Activated T-helper 1 cell treated with Interleukin-2 at 50 U/mL for 16 hours (primary cell): ENCODE data around the gene ABITRAM.
"Not testable (repeated sequence)": the region's sequence is repeated elsewhere in the genome, so short reads cannot be mapped to it uniquely, and the experiment has no call there.

ENCODE experiments used
- DNase-seq: peaks from one replicate; pipeline ENCODE4 v3.0.0-alpha.2; 2020; ENCODE audit warnings: low read depth

ABITRAM gene

GRCh38 chr9:108928386-108928785 lies 5.8 kb upstream of the ABITRAM start:
- no peak for DNase-seq

- no peak for DNase-seq
Observed at GRCh38 chr9:108933231-108933717, 926 bp upstream of the ABITRAM start.

GRCh38 chr9:108933718-108934322 lies 380 bp upstream of the ABITRAM start, which contains the start of gene ELP1:
ELP1 (minus strand) TSS chr9:108934124; CDS start chr9:108931146, 2,978 bp downstream.
- DNase-seq = peak; percentile 85

- no peak for DNase-seq
Observed at GRCh38 chr9:108937561-108938305, 3.5 kb downstream of the ABITRAM start.

GRCh38 chr9:108939975-108940374 lies 5.8 kb downstream of the ABITRAM start:
- no peak for DNase-seq

- DNase-seq = no peak
Observed at GRCh38 chr9:108950168-108950567, 16.0 kb downstream of the ABITRAM start.

- DNase-seq = no peak
Observed at GRCh38 chr9:108951578-108951977, 17.4 kb downstream of the ABITRAM start.

- no peak for DNase-seq
Observed at GRCh38 chr9:108953983-108954574, 19.9 kb downstream of the ABITRAM start.

- no peak for DNase-seq
Observed at GRCh38 chr9:108956022-108956630, 21.9 kb downstream of the ABITRAM start.

GRCh38 chr9:108956631-108957026 lies 22.4 kb downstream of the ABITRAM start:
- DNase-seq = no peak

- DNase-seq = no peak
Observed at GRCh38 chr9:108960331-108960730, 26.1 kb downstream of the ABITRAM start.

- no peak for DNase-seq
Observed at GRCh38 chr9:108961151-108961550, 27.0 kb downstream of the ABITRAM start.

- DNase-seq = no peak
Observed at GRCh38 chr9:108963459-108964143, 29.4 kb downstream of the ABITRAM start.

- no peak for DNase-seq
Observed at GRCh38 chr9:108967916-108968315, 33.7 kb downstream of the ABITRAM start.

GRCh38 chr9:108971392-108971791 lies 37.2 kb downstream of the ABITRAM start:
- not testable (repeated sequence) for DNase-seq

GRCh38 chr9:108972186-108972585 lies 38.0 kb downstream of the ABITRAM start:
- DNase-seq = no peak

- no peak for DNase-seq
Observed at GRCh38 chr9:108972626-108973209, 38.5 kb downstream of the ABITRAM start.

GRCh38 chr9:108973895-108974294 lies 39.7 kb downstream of the ABITRAM start:
- no peak for DNase-seq

GRCh38 chr9:108978205-108978604 lies 44.0 kb downstream of the ABITRAM start:
- no peak for DNase-seq

GRCh38 chr9:108980893-108981292 lies 46.7 kb downstream of the ABITRAM start:
- DNase-seq = no peak

- DNase-seq = no peak
Observed at GRCh38 chr9:108983885-108984284, 49.7 kb downstream of the ABITRAM start.
